Liver (tissue), 9 donors: ENCODE measurements around the gene ITLN1. TPM values are rescaled to one million over a fixed set of nuclear protein-coding genes. Genes with fewer than 3 reads are reported as not detected.

Experiments
- DNase-seq: peaks from one replicate; pipeline ENCODE4 v3.0.0-alpha.2; 2017; ENCODE audit warnings: low spot score
- H3K27ac ChIP-seq, 2 donors: one replicate each; pipeline ENCODE4 v1.7.0; 2013; ENCODE audit warnings: inconsistent platforms in 2 of 2, low read length in 2 of 2, control low read depth in 1 of 2, low read depth in 1 of 2, mild to moderate bottlenecking in 1 of 2
- H3K27me3 ChIP-seq, 4 donors: one replicate each; pipeline versions ENCODE4 v1.6.1 to v1.7.0; 2013; ENCODE audit warnings: low read length in 3 of 4, inconsistent platforms in 1 of 4, mild to moderate bottlenecking in 1 of 4, moderate library complexity in 1 of 4; ENCODE audit not compliant: control insufficient read depth in 4 of 4, insufficient read depth in 4 of 4
- H3K36me3 ChIP-seq, 4 donors: one replicate each; pipeline versions ENCODE4 v1.6.1 to v1.7.0; 2013; ENCODE audit warnings: low read length in 3 of 4, mild to moderate bottlenecking in 3 of 4, low read depth in 1 of 4, moderate library complexity in 1 of 4; ENCODE audit not compliant: control insufficient read depth in 4 of 4, insufficient read depth in 3 of 4
- H3K4me1 ChIP-seq, 4 donors: one replicate each; pipeline versions ENCODE4 v1.6.1 to v1.7.0; 2013; ENCODE audit warnings: low read length in 3 of 4, mild to moderate bottlenecking in 3 of 4, moderate library complexity in 1 of 4; ENCODE audit not compliant: control insufficient read depth in 4 of 4, insufficient read depth in 4 of 4
- H3K4me3 ChIP-seq, 3 donors: one replicate each; pipeline versions ENCODE4 v1.6.1 to v1.7.0; 2013; ENCODE audit warnings: low read length in 3 of 3, control low read depth in 1 of 3, low read depth in 1 of 3, mild to moderate bottlenecking in 1 of 3
- H3K9ac ChIP-seq, 2 donors: one replicate each; pipeline ENCODE4 v1.7.0; 2013; ENCODE audit warnings: low read length in 2 of 2, mild to moderate bottlenecking in 2 of 2, moderate library complexity in 2 of 2, control low read depth in 1 of 2, low read depth in 1 of 2
- H3K9me3 ChIP-seq, 4 donors: one replicate each; pipeline versions ENCODE4 v1.6.1 to v1.7.0; 2013; ENCODE audit warnings: low read length in 3 of 4; ENCODE audit not compliant: control insufficient read depth in 4 of 4
- EGR1 ChIP-seq, 2 donors: IDR thresholded peaks; 2 replicates each; pipeline ENCODE4 v1.6.1; 2016 to 2018; ENCODE audit warnings: antibody characterized with exemption in 2 of 2, low read depth in 2 of 2
- GABPA ChIP-seq, 2 donors: IDR thresholded peaks in 1 of 2; conservative IDR thresholded peaks in 1 of 2; 2 replicates each; pipeline ENCODE4 v1.6.1; 2016; ENCODE audit warnings: antibody characterized with exemption in 2 of 2, mild to moderate bottlenecking in 1 of 2, moderate library complexity in 1 of 2
- HNF4G ChIP-seq: IDR thresholded peaks from 2 replicates; pipeline ENCODE4 v1.6.1; 2016; ENCODE audit warnings: antibody characterized with exemption
- JUND ChIP-seq, 2 donors: IDR thresholded peaks; 2 replicates each; pipeline ENCODE4 v1.6.1; 2016; ENCODE audit warnings: antibody characterized with exemption in 2 of 2
- MAX ChIP-seq: IDR thresholded peaks from 2 replicates; pipeline ENCODE4 v1.6.1; 2016; ENCODE audit warnings: antibody characterized with exemption
- NR2F2 ChIP-seq: IDR thresholded peaks from 2 replicates; pipeline ENCODE4 v1.6.1; 2016; ENCODE audit warnings: antibody characterized with exemption
- RAD21 ChIP-seq, 2 donors: IDR thresholded peaks; 2 replicates each; pipeline ENCODE4 v1.6.1; 2016; ENCODE audit warnings: antibody characterized with exemption in 2 of 2, mild to moderate bottlenecking in 2 of 2
- REST ChIP-seq: IDR thresholded peaks from 2 replicates; pipeline ENCODE4 v1.6.1; 2016; ENCODE audit warnings: antibody characterized with exemption, mild to moderate bottlenecking
- RXRA ChIP-seq, 2 donors: IDR thresholded peaks; 2 replicates each; pipeline ENCODE4 v1.6.1; 2017 to 2018; ENCODE audit warnings: antibody characterized with exemption in 2 of 2, mild to moderate bottlenecking in 1 of 2
- SP1 ChIP-seq: IDR thresholded peaks from 2 replicates; pipeline ENCODE4 v1.6.1; 2018; ENCODE audit warnings: antibody characterized with exemption, mild to moderate bottlenecking
- TAF1 ChIP-seq: conservative IDR thresholded peaks from 2 replicates; pipeline ENCODE4 v1.6.1; 2016; ENCODE audit warnings: antibody characterized with exemption, mild to moderate bottlenecking
- YY1 ChIP-seq: IDR thresholded peaks from 2 replicates; pipeline ENCODE4 v1.6.1; 2016; ENCODE audit warnings: antibody characterized with exemption, mild to moderate bottlenecking
- WGBS: extraction: QIAGEN DNeasy Blood & Tissue Kit; methylation state at CpG from one replicate; pipeline ENCODE4 v1.1.7; 2013; 5-methylcytosine and 5-hydroxymethylcytosine counted together
- polyA plus RNA-seq, 2 donors: library from polyadenylated mRNA; stranded (reverse) in 1 of 2; unstranded in 1 of 2; fragments of 200-250 nt in 1 of 2; fragments of >200 nt in 1 of 2; fragmentation: Nextera tagmentation in 1 of 2; extraction: Ambion mirVana in 1 of 2; gene quantifications; one replicate each; pipeline versions ENCODE4 v1.2.1 to v1.2.3, GENCODE V29; 2013 to 2015
- total RNA-seq, 2 donors: library from RNA; depleted of rRNA; stranded (reverse); fragments of >200 nt; gene quantifications; one replicate each; pipeline ENCODE4 v1.2.3, GENCODE V29; 2014
- TF ChIP-seq, protein P1 (sequence below): IDR thresholded peaks from 2 replicates; pipeline ENCODE4 v1.6.1; 2016; ENCODE audit warnings: antibody characterized with exemption
- donor health status: healthy.
- donor health status: healthy.
- donor health status: healthy.
- donor health status: healthy.
- donor health status: healthy.

The ITLN1 gene
- total and polyA plus RNA-seq, 4 donors, result 3.7 to 13.4 (median 5.5) TPM

DNA sequence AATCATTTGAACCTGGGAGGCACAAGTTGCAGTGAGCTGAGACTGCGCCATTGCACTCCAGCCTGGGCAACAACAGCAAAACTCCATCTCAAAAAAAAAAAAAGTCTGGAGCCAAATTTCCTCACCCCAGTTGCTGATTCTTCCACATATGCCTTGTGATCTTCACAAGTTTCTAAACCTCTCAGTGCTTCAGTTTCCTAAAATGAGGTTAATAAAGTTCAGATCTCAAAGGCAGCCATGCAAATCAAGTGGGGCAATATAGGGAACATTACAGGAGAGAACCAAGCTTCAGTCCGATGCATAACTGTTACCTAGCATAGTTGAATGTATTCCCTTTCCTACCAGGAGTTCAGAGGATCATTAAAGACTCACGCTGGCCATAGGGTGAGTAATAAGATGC, 4.8 kb downstream of the ITLN1 start:
- Histone ChIP-seq H3K27ac (no peak overlapping the region), H3K9me3 (no peaks in the 10 kb centered on the region), H3K36me3 (no peaks in the 10 kb centered on the region), H3K4me1 (no peaks in the 10 kb centered on the region), H3K4me3 (no peak overlapping the region), H3K27me3 (peaks cover 0 to 2% (median 0%) of the 10 kb centered on the region in 4 donors), H3K9ac (no peak overlapping the region)
- 89% methylated on average over 3 of the region's 3 CpGs for WGBS
- no peak for TF ChIP-seq NR2F2
- no peak for TF ChIP-seq YY1
- TF ChIP-seq SP1, result no peak
- peak in 1 of 2 donors; percentile 11 for TF ChIP-seq RXRA (IDR thresholded peaks at IDR 0.05)
- TF ChIP-seq EGR1 (IDR thresholded peaks at IDR 0.05; ENCODE audit: low read depth in 2 of 2), result no peak
- TF ChIP-seq GABPA (IDR thresholded peaks at IDR 0.05 in 1 of 2, conservative IDR thresholded peaks at IDR 0.05 in 1 of 2), result no peak
- TF ChIP-seq RAD21 (IDR thresholded peaks at IDR 0.05), result no peak
- DNase-seq, result no peak

DNA sequence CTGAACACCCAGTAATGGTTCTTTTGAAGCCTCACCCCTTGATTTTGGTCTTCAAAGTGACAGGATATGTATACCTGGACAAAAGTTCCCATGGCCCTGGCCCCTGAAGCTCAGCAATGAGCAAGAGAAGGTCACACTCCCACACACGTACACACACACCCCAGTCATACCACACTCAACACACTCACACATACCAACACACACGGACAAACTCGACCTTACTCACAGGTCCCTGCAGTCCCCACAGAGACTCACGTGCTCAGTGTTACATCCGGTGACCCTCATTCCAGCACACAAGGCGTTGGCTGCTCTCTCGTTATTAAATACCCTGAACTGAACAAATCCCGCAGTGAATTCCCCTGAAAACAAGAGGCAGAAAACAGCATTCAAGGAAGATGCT, 5.9 kb downstream of the ITLN1 start:
- H3K9ac ChIP-seq, result no peak overlapping the region
- H3K9me3 ChIP-seq, result no peaks in the 10 kb centered on the region

More for the DNA sequence above, 5.9 kb downstream of the ITLN1 start:
- peaks cover 0 to 2% (median 0%) of the 10 kb centered on the region in 4 donors for H3K27me3 ChIP-seq
- no peak overlapping the region for H3K27ac ChIP-seq
- no peaks in the 10 kb centered on the region for H3K4me1 ChIP-seq
- DNase-seq, result no peak
- 68% methylated on average over 8 of the region's 8 CpGs for WGBS
- no peak overlapping the region for H3K4me3 ChIP-seq
- TF ChIP-seq HNF4G, result no peak
- no peak for TF ChIP-seq GABPA (IDR thresholded peaks at IDR 0.05 in 1 of 2, conservative IDR thresholded peaks at IDR 0.05 in 1 of 2)
- TF ChIP-seq NR2F2, result no peak
- TF ChIP-seq MAX, result no peak
- TF ChIP-seq SP1, result no peak
- TF ChIP-seq JUND (IDR thresholded peaks at IDR 0.05), result no peak
- TF ChIP-seq REST, result no peak
- TF ChIP-seq YY1, result no peak
- TF ChIP-seq, protein P1, sequence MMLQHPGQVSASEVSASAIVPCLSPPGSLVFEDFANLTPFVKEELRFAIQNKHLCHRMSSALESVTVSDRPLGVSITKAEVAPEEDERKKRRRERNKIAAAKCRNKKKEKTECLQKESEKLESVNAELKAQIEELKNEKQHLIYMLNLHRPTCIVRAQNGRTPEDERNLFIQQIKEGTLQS, result no peak
- no peak for TF ChIP-seq TAF1
- no peaks in the 10 kb centered on the region for H3K36me3 ChIP-seq
